Stimulated activated CD4-positive, alpha-beta T cell treated with anti-CD3 and anti-CD28 coated beads, Interleukin-15, amount 100 ng/mL, for 24 hours (primary cell): ENCODE measurements around the gene PXMP2.
"Not testable (repeated sequence)": the region's sequence is repeated elsewhere in the genome, so short reads cannot be mapped to it uniquely, and the experiment has no call there.

Source experiments
- DNase-seq: peaks from one replicate; pipeline ENCODE4 v3.0.0-alpha.2; 2020

The PXMP2 gene

GRCh38 chr12:132724506-132725241, 37.3 kb downstream of the PXMP2 start:
- DNase-seq = no peak

GRCh38 chr12:132726386-132726785, 39.0 kb downstream of the PXMP2 start:
- DNase-seq = no peak

GRCh38 chr12:132727091-132727794, 39.9 kb downstream of the PXMP2 start:
- DNase-seq = no peak

GRCh38 chr12:132728502-132728901, 41.1 kb downstream of the PXMP2 start:
- DNase-seq = no peak

GRCh38 chr12:132729541-132730320, 42.3 kb downstream of the PXMP2 start:
- DNase-seq = no peak

- no peak for DNase-seq
Observed at GRCh38 chr12:132730353-132730752, 43.0 kb downstream of the PXMP2 start.

GRCh38 chr12:132731574-132731973, 44.2 kb downstream of the PXMP2 start:
- DNase-seq = no peak

GRCh38 chr12:132734206-132734605, 46.8 kb downstream of the PXMP2 start:
- no peak for DNase-seq

GRCh38 chr12:132735496-132735895, 48.1 kb downstream of the PXMP2 start:
- DNase-seq = no peak

GRCh38 chr12:132736378-132736777, 49.0 kb downstream of the PXMP2 start:
- no peak for DNase-seq

- DNase-seq = no peak
Observed at GRCh38 chr12:132736913-132737312, 49.5 kb downstream of the PXMP2 start.

- no peak for DNase-seq
Observed at GRCh38 chr12:132739600-132740312, 52.4 kb downstream of the PXMP2 start.

GRCh38 chr12:132740313-132740646, 52.9 kb downstream of the PXMP2 start:
- no peak for DNase-seq

- DNase-seq = no peak
Observed at GRCh38 chr12:132740652-132741051, 53.3 kb downstream of the PXMP2 start.

- DNase-seq = no peak
Observed at GRCh38 chr12:132741620-132742019, 54.2 kb downstream of the PXMP2 start.

- no peak for DNase-seq
Observed at GRCh38 chr12:132743831-132744230, 56.4 kb downstream of the PXMP2 start.

- DNase-seq = no peak
Observed at GRCh38 chr12:132746613-132747012, 59.2 kb downstream of the PXMP2 start.

- no peak for DNase-seq
Observed at GRCh38 chr12:132747395-132747794, 60.0 kb downstream of the PXMP2 start.

- no peak for DNase-seq
Observed at GRCh38 chr12:132747896-132748295, 60.5 kb downstream of the PXMP2 start.

- no peak for DNase-seq
Observed at GRCh38 chr12:132748319-132748718, 60.9 kb downstream of the PXMP2 start.

GRCh38 chr12:132753670-132754069, 66.3 kb downstream of the PXMP2 start:
- not testable (repeated sequence) for DNase-seq

- DNase-seq = no peak
Observed at GRCh38 chr12:132754160-132754932, 67.0 kb downstream of the PXMP2 start.
